Neural crest cell (in vitro differentiated cells): Measurements from ENCODE around the gene ITGB4. TPM values are rescaled to one million over a fixed set of nuclear protein-coding genes. Genes with fewer than 3 reads are reported as not detected.

Experiments
- DNase-seq: peaks from one replicate; pipeline ENCODE4 v3.0.0; 2021; ENCODE audit warnings: low read depth, mixed read lengths, low spot score
- H3K27ac Mint-ChIP-seq: one replicate; pipeline ENCODE4 v1.8.0; 2021; ENCODE audit warnings: mild to moderate bottlenecking, mixed read lengths; ENCODE audit not compliant: unreplicated experiment
- H3K27me3 Mint-ChIP-seq: 2 replicates; pipeline ENCODE4 v1.8.0; 2021; ENCODE audit warnings: low read depth, mild to moderate bottlenecking, mixed read lengths
- H3K36me3 Mint-ChIP-seq: 2 replicates; pipeline ENCODE4 v1.8.0; 2021; ENCODE audit warnings: low read depth, mild to moderate bottlenecking, mixed read lengths
- H3K4me1 Mint-ChIP-seq: 2 replicates; pipeline ENCODE4 v1.8.0; 2021; ENCODE audit warnings: mixed read lengths
- H3K4me3 Mint-ChIP-seq: one replicate; pipeline ENCODE4 v1.8.0; 2021; ENCODE audit warnings: mild to moderate bottlenecking, mixed read lengths
- H3K9me3 Mint-ChIP-seq: 2 replicates; pipeline ENCODE4 v1.8.0; 2021; ENCODE audit warnings: mixed read lengths
- total RNA-seq: library from RNA; stranded (reverse); gene quantifications from 2 replicates; pipeline ENCODE4 v1.2.1, GENCODE V29; 2021
- TF ChIP-seq, protein P1 (sequence below): fragments of 200-600 bp; sonication (generic); conservative IDR thresholded peaks from 2 replicates; pipeline ENCODE4 v1.5.0; 2021; ENCODE audit warnings: antibody characterized with exemption, mild to moderate bottlenecking

ITGB4 gene
- total RNA-seq, 1 donor from 2014 or later = 1.4 TPM

DNA sequence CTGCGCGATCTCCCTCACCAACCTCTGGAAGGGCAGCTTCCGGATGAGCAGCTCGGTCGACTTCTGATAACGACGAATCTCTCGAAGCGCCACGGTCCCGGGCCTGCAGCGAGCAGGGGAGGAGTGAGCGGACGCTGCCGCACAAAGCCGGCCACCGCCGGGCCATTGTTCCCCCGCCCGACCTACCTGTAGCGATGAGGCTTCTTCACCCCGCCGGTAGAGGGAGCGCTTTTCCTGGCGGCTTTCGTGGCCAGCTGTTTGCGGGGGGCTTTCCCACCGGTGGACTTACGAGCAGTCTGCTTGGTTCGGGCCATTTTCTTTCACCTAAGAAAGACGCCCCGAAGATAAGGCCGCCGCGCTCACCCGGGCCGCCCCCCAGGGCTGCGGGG, 57.6 kb downstream of the ITGB4 start:
- TF ChIP-seq, protein P1, sequence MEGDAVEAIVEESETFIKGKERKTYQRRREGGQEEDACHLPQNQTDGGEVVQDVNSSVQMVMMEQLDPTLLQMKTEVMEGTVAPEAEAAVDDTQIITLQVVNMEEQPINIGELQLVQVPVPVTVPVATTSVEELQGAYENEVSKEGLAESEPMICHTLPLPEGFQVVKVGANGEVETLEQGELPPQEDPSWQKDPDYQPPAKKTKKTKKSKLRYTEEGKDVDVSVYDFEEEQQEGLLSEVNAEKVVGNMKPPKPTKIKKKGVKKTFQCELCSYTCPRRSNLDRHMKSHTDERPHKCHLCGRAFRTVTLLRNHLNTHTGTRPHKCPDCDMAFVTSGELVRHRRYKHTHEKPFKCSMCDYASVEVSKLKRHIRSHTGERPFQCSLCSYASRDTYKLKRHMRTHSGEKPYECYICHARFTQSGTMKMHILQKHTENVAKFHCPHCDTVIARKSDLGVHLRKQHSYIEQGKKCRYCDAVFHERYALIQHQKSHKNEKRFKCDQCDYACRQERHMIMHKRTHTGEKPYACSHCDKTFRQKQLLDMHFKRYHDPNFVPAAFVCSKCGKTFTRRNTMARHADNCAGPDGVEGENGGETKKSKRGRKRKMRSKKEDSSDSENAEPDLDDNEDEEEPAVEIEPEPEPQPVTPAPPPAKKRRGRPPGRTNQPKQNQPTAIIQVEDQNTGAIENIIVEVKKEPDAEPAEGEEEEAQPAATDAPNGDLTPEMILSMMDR = peak; percentile 76
- peaks cover 40% of the 10 kb centered on the region for H3K4me1 Mint-ChIP-seq
- H3K27me3 Mint-ChIP-seq = peaks cover 8% of the 10 kb centered on the region
- H3K36me3 Mint-ChIP-seq = peaks cover 24% of the 10 kb centered on the region
- no peak for DNase-seq
- peak overlapping the region; percentile 93 for H3K4me3 Mint-ChIP-seq
- H3K9me3 Mint-ChIP-seq = peaks cover 3% of the 10 kb centered on the region
- peak overlapping the region; percentile 70 for H3K27ac Mint-ChIP-seq

DNA sequence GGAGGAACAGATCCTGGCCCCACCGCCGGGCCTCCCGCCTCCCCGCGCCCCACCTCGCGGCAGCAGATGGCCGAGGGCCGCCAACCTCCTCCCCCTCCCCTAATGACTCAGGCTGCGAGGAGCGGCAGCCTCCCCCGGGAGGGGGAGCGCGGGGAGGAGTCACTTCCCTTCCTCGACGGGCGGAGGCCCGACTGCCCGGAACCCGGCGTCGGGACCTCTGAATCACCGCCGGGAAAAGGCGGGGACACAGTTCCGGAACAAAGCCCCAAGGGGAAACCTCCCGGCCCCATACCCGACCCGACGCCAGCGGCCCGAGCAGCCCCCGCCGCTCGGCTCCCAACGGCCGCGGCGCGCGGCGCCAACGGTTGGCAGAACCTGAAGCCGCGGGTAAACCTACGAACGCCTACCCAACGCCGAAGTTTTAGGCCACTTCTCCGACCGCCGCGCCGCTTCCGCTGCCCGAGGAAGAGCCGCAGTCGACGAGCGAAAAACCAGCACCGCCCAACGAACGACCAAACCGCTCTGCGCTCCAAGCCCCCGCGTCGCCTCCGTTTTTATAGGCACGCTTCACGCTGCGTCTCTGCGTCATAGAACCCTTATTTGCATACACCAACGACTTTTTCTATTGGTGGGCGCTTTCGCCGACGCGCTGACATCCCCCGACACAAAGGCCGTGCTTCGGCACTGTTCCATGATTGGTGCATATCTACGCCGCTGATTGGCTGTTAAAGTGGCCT, 58.2 kb downstream of the ITGB4 start:
- H3K27ac Mint-ChIP-seq = peak overlapping the region; percentile 79
- peaks cover 3% of the 10 kb centered on the region for H3K9me3 Mint-ChIP-seq
- H3K27me3 Mint-ChIP-seq = peaks cover 5% of the 10 kb centered on the region
- peak; percentile 89 for DNase-seq
- peaks cover 22% of the 10 kb centered on the region for H3K36me3 Mint-ChIP-seq
- H3K4me1 Mint-ChIP-seq = peaks cover 46% of the 10 kb centered on the region
- H3K4me3 Mint-ChIP-seq = peak overlapping the region; percentile 95
- TF ChIP-seq, protein P1 = peak; percentile 43

DNA sequence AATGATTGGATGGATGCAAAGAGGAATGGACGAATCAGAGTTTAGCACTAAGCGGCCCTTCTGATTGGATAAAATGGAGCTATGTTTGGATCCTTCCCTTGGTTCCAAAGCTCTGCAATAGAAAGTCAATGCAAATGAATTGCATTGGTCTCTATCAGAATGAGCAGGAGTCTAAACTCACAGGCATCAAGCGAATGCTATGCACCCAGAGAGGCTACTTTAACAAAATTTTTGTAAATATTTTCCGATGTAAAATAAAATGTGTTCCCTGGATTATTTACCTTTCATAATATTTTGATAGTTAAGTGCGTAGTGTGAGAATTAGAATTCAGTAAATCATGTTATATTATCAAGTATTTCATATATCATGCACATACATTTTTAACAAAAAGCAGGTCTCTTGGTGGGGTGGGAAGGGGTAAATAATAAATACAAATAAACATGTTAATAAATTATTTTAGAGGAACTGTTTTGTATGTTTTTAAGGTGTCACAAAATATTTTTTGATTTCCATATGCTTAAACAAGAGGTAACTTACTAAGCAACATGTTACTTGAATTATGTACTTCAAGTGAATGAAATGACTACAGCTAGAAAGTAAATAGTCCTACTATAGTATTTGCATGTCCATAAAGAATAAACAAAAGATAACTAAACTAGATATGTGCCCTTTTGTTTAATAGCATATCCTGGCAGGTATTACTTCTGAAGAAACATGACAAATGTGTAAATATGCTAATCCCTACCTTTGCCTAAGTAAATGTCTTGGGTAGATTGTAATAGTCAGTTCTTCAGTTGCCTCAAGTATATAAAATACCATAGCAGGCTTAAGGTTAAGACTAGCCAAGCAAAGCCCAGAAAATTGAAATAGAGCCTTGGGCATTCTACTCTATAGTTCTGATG, 59.0 kb downstream of the ITGB4 start:
- TF ChIP-seq, protein P1 = no peak
- H3K27me3 Mint-ChIP-seq = peaks cover 4% of the 10 kb centered on the region
- H3K27ac Mint-ChIP-seq = no peak overlapping the region
- peak overlapping the region; percentile 95 for H3K4me3 Mint-ChIP-seq
- peaks cover 3% of the 10 kb centered on the region for H3K9me3 Mint-ChIP-seq
- DNase-seq = no peak
- peaks cover 51% of the 10 kb centered on the region for H3K4me1 Mint-ChIP-seq
- peaks cover 20% of the 10 kb centered on the region for H3K36me3 Mint-ChIP-seq

DNA sequence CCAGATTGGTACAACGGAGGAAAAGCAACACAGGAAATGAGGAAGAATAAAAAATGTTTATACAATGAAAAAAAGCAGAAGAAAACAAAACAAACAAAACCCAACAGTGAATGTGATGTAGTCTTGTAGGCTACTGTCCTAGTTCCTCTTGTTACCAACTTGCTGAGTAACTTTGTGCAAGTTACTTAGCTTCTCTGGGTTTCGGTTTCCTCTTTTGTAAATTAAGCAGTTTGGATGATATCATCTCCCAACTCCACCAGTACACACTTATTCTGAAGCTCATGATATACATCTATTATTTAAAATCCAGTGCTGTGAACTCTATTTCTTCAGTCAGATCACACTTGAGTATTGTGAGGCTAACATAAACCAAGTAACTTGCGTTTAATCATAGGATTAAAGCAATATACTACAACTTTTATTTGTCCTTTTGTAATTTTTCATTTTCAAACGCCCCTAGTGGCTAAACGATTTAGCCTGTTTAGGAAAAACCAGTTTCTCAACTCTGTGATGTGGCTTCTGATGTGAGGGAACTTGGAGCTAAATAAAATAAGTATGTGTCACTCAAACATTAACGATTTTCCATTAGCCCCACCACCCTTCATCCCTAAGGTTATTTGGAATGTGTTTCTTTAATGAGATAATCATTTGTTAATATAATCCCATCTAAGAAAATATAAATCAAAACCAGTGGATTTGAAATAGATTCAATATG, 62.0 kb downstream of the ITGB4 start:
- Mint-ChIP-seq H3K36me3 (peaks cover 17% of the 10 kb centered on the region), H3K4me3 (peak overlapping the region; percentile 97), H3K27me3 (peaks cover 4% of the 10 kb centered on the region), H3K4me1 (peaks cover 52% of the 10 kb centered on the region), H3K9me3 (peaks cover 3% of the 10 kb centered on the region), H3K27ac (no peak overlapping the region)
- TF ChIP-seq, protein P1 = peak; percentile 79
- no peak for DNase-seq

DNA sequence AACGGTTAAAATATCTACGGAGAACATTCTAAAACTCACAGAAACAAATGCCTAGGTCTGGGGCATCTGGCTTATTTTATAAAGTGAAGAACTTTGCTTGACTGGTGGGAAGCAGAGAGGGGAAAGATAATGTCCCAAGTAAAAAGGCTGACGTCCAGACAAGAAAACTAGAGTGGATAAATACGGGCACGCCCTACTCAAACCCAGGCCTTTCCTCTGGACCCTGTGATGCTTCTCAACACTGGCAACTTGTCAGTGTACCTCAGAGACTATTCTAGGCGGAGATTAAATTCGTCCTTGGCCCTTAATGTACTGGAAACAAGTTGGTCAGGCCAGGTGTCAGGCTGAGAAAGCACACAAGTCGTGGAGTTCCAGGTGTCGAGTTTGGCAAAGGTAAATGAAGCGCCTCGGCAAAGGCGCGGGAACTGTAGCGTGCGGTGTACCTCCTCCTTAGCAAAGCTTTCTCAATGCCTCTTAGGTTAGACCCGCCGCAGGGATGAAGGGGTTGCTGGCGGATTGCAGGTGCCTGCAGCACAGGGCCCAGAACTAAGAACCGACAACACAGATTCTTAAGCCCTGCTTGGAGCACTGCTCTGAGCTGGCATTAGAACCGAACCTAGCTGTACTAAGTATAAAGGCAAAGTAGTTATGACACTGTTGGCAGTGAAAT, 62.7 kb downstream of the ITGB4 start:
- H3K4me3 Mint-ChIP-seq = peak overlapping the region; percentile 97
- peaks cover 3% of the 10 kb centered on the region for H3K9me3 Mint-ChIP-seq
- peaks cover 51% of the 10 kb centered on the region for H3K4me1 Mint-ChIP-seq
- H3K36me3 Mint-ChIP-seq = peaks cover 11% of the 10 kb centered on the region
- DNase-seq = no peak
- TF ChIP-seq, protein P1 = no peak
- peaks cover 4% of the 10 kb centered on the region for H3K27me3 Mint-ChIP-seq
- H3K27ac Mint-ChIP-seq = peak overlapping the region; percentile 89
